ENCODE results near the gene TANC1. TPM values are rescaled to one million over a fixed set of nuclear protein-coding genes. Genes with fewer than 3 reads are reported as not detected.

The TANC1 gene
- total RNA-seq, 1 experiment from 2014 or later: 26.5 TPM

- Histone ChIP-seq H3K27me3 (replicated peaks) (no peaks in the 10 kb centered on the region), H3K36me3 (no peaks in the 10 kb centered on the region), H3K4me3 (no peak overlapping the region), H3K9me3 (replicated peaks) (no peaks in the 10 kb centered on the region), H3K4me1 (replicated peaks) (peaks cover 8% of the 10 kb centered on the region), H3K27ac (no peak overlapping the region)
- DNase-seq (ENCODE audit: low read depth in 1 of 2, low spot score in 2 of 2): no peak
Observed at GRCh38 chr2:158993030-158993429, 24.6 kb downstream of the TANC1 start.

GRCh38 chr2:158993721-158994587 is 25.5 kb downstream of the TANC1 start:
- peaks cover 15% of the 10 kb centered on the region for H3K4me1 ChIP-seq (replicated peaks)

GRCh38 chr2:158994920-158995676 is 26.7 kb downstream of the TANC1 start:
- Histone ChIP-seq H3K4me1 (replicated peaks) (peaks cover 25% of the 10 kb centered on the region), H3K9me3 (replicated peaks) (no peaks in the 10 kb centered on the region), H3K4me3 (no peak overlapping the region), H3K27ac (no peak overlapping the region), H3K27me3 (replicated peaks) (no peaks in the 10 kb centered on the region), H3K36me3 (no peaks in the 10 kb centered on the region)
- no peak for DNase-seq (ENCODE audit: low read depth in 1 of 2, low spot score in 2 of 2)

More at GRCh38 chr2:158993721-158994587, 25.5 kb downstream of the TANC1 start:
- Histone ChIP-seq H3K9me3 (replicated peaks) (no peaks in the 10 kb centered on the region), H3K27me3 (replicated peaks) (no peaks in the 10 kb centered on the region), H3K4me3 (no peak overlapping the region), H3K27ac (no peak overlapping the region), H3K36me3 (no peaks in the 10 kb centered on the region)
- DNase-seq (ENCODE audit: low read depth in 1 of 2, low spot score in 2 of 2): no peak

GRCh38 chr2:158995677-158996049 is 27.2 kb downstream of the TANC1 start:
- no peaks in the 10 kb centered on the region for H3K9me3 ChIP-seq (replicated peaks)
- no peaks in the 10 kb centered on the region for H3K36me3 ChIP-seq
- H3K4me1 ChIP-seq (replicated peaks): peaks cover 20% of the 10 kb centered on the region
- H3K27me3 ChIP-seq (replicated peaks): no peaks in the 10 kb centered on the region
- H3K27ac ChIP-seq: no peak overlapping the region
- DNase-seq (ENCODE audit: low read depth in 1 of 2, low spot score in 2 of 2): no peak
- H3K4me3 ChIP-seq: no peak overlapping the region

GRCh38 chr2:158996378-158996993 is 28.0 kb downstream of the TANC1 start:
- Histone ChIP-seq H3K36me3 (no peaks in the 10 kb centered on the region), H3K9me3 (replicated peaks) (no peaks in the 10 kb centered on the region), H3K4me3 (no peak overlapping the region), H3K27ac (no peak overlapping the region), H3K27me3 (replicated peaks) (no peaks in the 10 kb centered on the region), H3K4me1 (replicated peaks) (peaks cover 19% of the 10 kb centered on the region)
- DNase-seq (ENCODE audit: low read depth in 1 of 2, low spot score in 2 of 2): no peak

- no peaks in the 10 kb centered on the region for H3K9me3 ChIP-seq (replicated peaks)
- no peak overlapping the region for H3K27ac ChIP-seq
Observed at GRCh38 chr2:158997037-158997790, 28.8 kb downstream of the TANC1 start.

GRCh38 chr2:158998551-158999248 is 30.3 kb downstream of the TANC1 start:
- H3K9me3 ChIP-seq (replicated peaks): no peaks in the 10 kb centered on the region
- peak overlapping the region; percentile 24 for H3K27ac ChIP-seq
- peak in 1 of 2 experiments; percentile 18 for DNase-seq (ENCODE audit: low read depth in 1 of 2, low spot score in 2 of 2)
- H3K4me3 ChIP-seq: no peak overlapping the region
- no peaks in the 10 kb centered on the region for H3K27me3 ChIP-seq (replicated peaks)
- peaks cover 19% of the 10 kb centered on the region for H3K4me1 ChIP-seq (replicated peaks)
- peaks cover 12% of the 10 kb centered on the region for H3K36me3 ChIP-seq

More at GRCh38 chr2:158997037-158997790, 28.8 kb downstream of the TANC1 start:
- Histone ChIP-seq H3K4me1 (replicated peaks) (peaks cover 19% of the 10 kb centered on the region), H3K4me3 (no peak overlapping the region), H3K27me3 (replicated peaks) (no peaks in the 10 kb centered on the region), H3K36me3 (no peaks in the 10 kb centered on the region; the same call in 1 of the 2 replicates)
- no peak for DNase-seq (ENCODE audit: low read depth in 1 of 2, low spot score in 2 of 2)

GRCh38 chr2:158999458-158999857 is 31.0 kb downstream of the TANC1 start:
- Histone ChIP-seq H3K27ac (peak overlapping the region; percentile 24), H3K27me3 (replicated peaks) (no peaks in the 10 kb centered on the region)

GRCh38 chr2:159000072-159000471 is 31.6 kb downstream of the TANC1 start:
- no peaks in the 10 kb centered on the region for H3K27me3 ChIP-seq (replicated peaks)
- peaks cover 19% of the 10 kb centered on the region for H3K4me1 ChIP-seq (replicated peaks)
- H3K9me3 ChIP-seq (replicated peaks): peaks cover 2% of the 10 kb centered on the region; the same call in 1 of the 2 replicates
- H3K36me3 ChIP-seq: peaks cover 23% of the 10 kb centered on the region
- no peak overlapping the region for H3K4me3 ChIP-seq
- DNase-seq (ENCODE audit: low read depth in 1 of 2, low spot score in 2 of 2): no peak
- H3K27ac ChIP-seq: peak overlapping the region; percentile 24; the same call in 1 of the 2 replicates

More at GRCh38 chr2:158999458-158999857, 31.0 kb downstream of the TANC1 start:
- DNase-seq (ENCODE audit: low read depth in 1 of 2, low spot score in 2 of 2): peak in 1 of 2 experiments; percentile 47
- peaks cover 17% of the 10 kb centered on the region for H3K36me3 ChIP-seq
- no peaks in the 10 kb centered on the region for H3K9me3 ChIP-seq (replicated peaks)
- H3K4me3 ChIP-seq: no peak overlapping the region
- peaks cover 19% of the 10 kb centered on the region for H3K4me1 ChIP-seq (replicated peaks)

- H3K36me3 ChIP-seq: peaks cover 30% of the 10 kb centered on the region
- peaks cover 19% of the 10 kb centered on the region for H3K4me1 ChIP-seq (replicated peaks)
- DNase-seq (ENCODE audit: low read depth in 1 of 2, low spot score in 2 of 2): no peak
- no peak overlapping the region for H3K27ac ChIP-seq
- H3K4me3 ChIP-seq: no peak overlapping the region
- peaks cover 3% of the 10 kb centered on the region; the same call in 1 of the 2 replicates for H3K9me3 ChIP-seq (replicated peaks)
- H3K27me3 ChIP-seq (replicated peaks): no peaks in the 10 kb centered on the region
Observed at GRCh38 chr2:159002462-159003111, 34.1 kb downstream of the TANC1 start.

- Histone ChIP-seq H3K36me3 (peaks cover 35% of the 10 kb centered on the region), H3K4me1 (replicated peaks) (peaks cover 16% of the 10 kb centered on the region), H3K9me3 (replicated peaks) (peaks cover 3% of the 10 kb centered on the region; the same call in 1 of the 2 replicates), H3K27ac (no peak overlapping the region), H3K27me3 (replicated peaks) (no peaks in the 10 kb centered on the region), H3K4me3 (no peak overlapping the region)
- no peak for DNase-seq (ENCODE audit: low read depth in 1 of 2, low spot score in 2 of 2)
Observed at GRCh38 chr2:159003555-159003954, 35.1 kb downstream of the TANC1 start.

- H3K36me3 ChIP-seq: peaks cover 43% of the 10 kb centered on the region
- H3K9me3 ChIP-seq (replicated peaks): peaks cover 3% of the 10 kb centered on the region; the same call in 1 of the 2 replicates
- H3K27ac ChIP-seq: no peak overlapping the region
- no peak overlapping the region for H3K4me3 ChIP-seq
- peaks cover 10% of the 10 kb centered on the region for H3K4me1 ChIP-seq (replicated peaks)
- no peak for DNase-seq (ENCODE audit: low read depth in 1 of 2, low spot score in 2 of 2)
- H3K27me3 ChIP-seq (replicated peaks): no peaks in the 10 kb centered on the region
Observed at GRCh38 chr2:159004849-159005248, 36.4 kb downstream of the TANC1 start.

Measured in SJSA1 (cell line).